OCI-LY1 (cell line): ENCODE measurements around the gene CACNA2D1.

ENCODE experiments used
- H2AFZ ChIP-seq: fragments of 200-600 bp; sonication (generic), shearing (Covaris generic); 2 replicates; pipeline ENCODE4 v1.6.0; 2014; ENCODE audit warnings: antibody characterized with exemption, mild to moderate bottlenecking, low read length
- H3F3A ChIP-seq: fragments of 200-600 bp; sonication (generic), shearing (Covaris generic); 2 replicates; pipeline ENCODE4 v1.6.0; 2014; ENCODE audit warnings: mild to moderate bottlenecking, antibody characterized with exemption, low read length, moderate library complexity; ENCODE audit not compliant: insufficient read depth
- H3K27ac ChIP-seq: fragments of 200-600 bp; sonication (generic); 2 replicates; pipeline ENCODE4 v1.5.1; 2014; ENCODE audit warnings: low read length, mixed run types, mild to moderate bottlenecking, low read depth; ENCODE audit not compliant: poor library complexity, severe bottlenecking
- H3K27me3 ChIP-seq: fragments of 200-600 bp; sonication (generic); 2 replicates; pipeline ENCODE4 v1.6.0; 2014; ENCODE audit warnings: antibody characterized with exemption, mild to moderate bottlenecking, low read length, moderate library complexity; ENCODE audit not compliant: insufficient read depth
- H3K36me3 ChIP-seq: fragments of 200-600 bp; sonication (generic); 2 replicates; pipeline ENCODE4 v1.6.1; 2014; ENCODE audit warnings: mild to moderate bottlenecking, antibody characterized with exemption, low read length, moderate library complexity, mixed read lengths; ENCODE audit not compliant: insufficient read depth
- H3K4me1 ChIP-seq: fragments of 200-600 bp; sonication (generic); 2 replicates; pipeline ENCODE4 v1.5.1; 2014; ENCODE audit warnings: mild to moderate bottlenecking, low read length, moderate library complexity; ENCODE audit not compliant: insufficient read depth, severe bottlenecking
- H3K4me2 ChIP-seq: fragments of 200-600 bp; sonication (generic), shearing (Covaris generic); 2 replicates; pipeline ENCODE4 v1.6.1; 2014; ENCODE audit warnings: low read length
- H3K4me3 ChIP-seq: fragments of 200-600 bp; sonication (generic); 2 replicates; pipeline ENCODE4 v1.5.1; 2014; ENCODE audit warnings: low read length, low read depth, mild to moderate bottlenecking, mixed read lengths; ENCODE audit not compliant: poor library complexity, severe bottlenecking
- H3K79me2 ChIP-seq: fragments of 200-600 bp; shearing (Covaris generic); 2 replicates; pipeline ENCODE4 v1.6.1; 2016; ENCODE audit warnings: mixed run types, low read length, mixed read lengths; ENCODE audit not compliant: insufficient read depth
- H3K9ac ChIP-seq: fragments of 200-600 bp; sonication (generic), shearing (Covaris generic); 2 replicates; pipeline ENCODE4 v1.6.1; 2014; ENCODE audit warnings: mild to moderate bottlenecking, low read length, mixed read lengths
- H3K9me2 ChIP-seq: fragments of 200-600 bp; sonication (generic), shearing (Covaris generic); 2 replicates; pipeline ENCODE4 v1.6.1; 2014; ENCODE audit warnings: low read depth, mild to moderate bottlenecking, low read length, mixed read lengths
- H3K9me3 ChIP-seq: fragments of 200-600 bp; shearing (Covaris generic); 2 replicates; pipeline ENCODE4 v1.6.1; 2014; ENCODE audit warnings: low read length, mixed read lengths
- H4K20me1 ChIP-seq: fragments of 200-600 bp; sonication (generic), shearing (Covaris generic); 2 replicates; pipeline ENCODE4 v1.6.0; 2016; ENCODE audit warnings: mild to moderate bottlenecking, low read length; ENCODE audit not compliant: insufficient read depth
- CTCF ChIP-seq: fragments of 200-600 bp; sonication (generic), shearing (Covaris generic); IDR thresholded peaks from 2 replicates; pipeline ENCODE4 v1.5.1; 2017; ENCODE audit warnings: mild to moderate bottlenecking, antibody characterized with exemption, low read length, moderate library complexity, mixed read lengths
- EZH2 ChIP-seq: fragments of 200-600 bp; sonication (generic), shearing (Covaris generic); IDR thresholded peaks from 2 replicates; pipeline ENCODE4 v1.8.0; 2017; ENCODE audit warnings: borderline replicate concordance, mixed run types, mild to moderate bottlenecking, antibody characterized with exemption, low read length, moderate library complexity, mixed read lengths

CACNA2D1 gene

GRCh38 chr7:82172017-82172416 lies 271.6 kb downstream of the CACNA2D1 start:
- Histone ChIP-seq H3K9ac (no peak overlapping the region), H3K79me2 (no peaks in the 10 kb centered on the region), H3F3A (no peaks in the 10 kb centered on the region), H3K4me3 (no peak overlapping the region), H3K27ac (no peak overlapping the region), H3K4me2 (no peak overlapping the region), H3K9me3 (no peaks in the 10 kb centered on the region), H3K9me2 (no peaks in the 10 kb centered on the region), H3K4me1 (no peaks in the 10 kb centered on the region), H3K27me3 (no peaks in the 10 kb centered on the region), H4K20me1 (no peaks in the 10 kb centered on the region), H2AFZ (no peak overlapping the region), H3K36me3 (no peaks in the 10 kb centered on the region)
- TF ChIP-seq CTCF (no peak; the same call in 1 of the 2 replicates), EZH2 (no peak)

GRCh38 chr7:82167558-82168314 lies 275.8 kb downstream of the CACNA2D1 start:
- Histone ChIP-seq H3K27me3 (no peaks in the 10 kb centered on the region), H3K9ac (no peak overlapping the region), H4K20me1 (no peaks in the 10 kb centered on the region), H3F3A (no peaks in the 10 kb centered on the region), H3K4me2 (no peak overlapping the region), H3K36me3 (no peaks in the 10 kb centered on the region), H3K4me1 (no peaks in the 10 kb centered on the region), H2AFZ (no peak overlapping the region), H3K79me2 (no peaks in the 10 kb centered on the region), H3K9me3 (no peaks in the 10 kb centered on the region), H3K4me3 (no peak overlapping the region), H3K27ac (no peak overlapping the region), H3K9me2 (no peaks in the 10 kb centered on the region)
- TF ChIP-seq EZH2 = no peak
- no peak for TF ChIP-seq CTCF

GRCh38 chr7:82166260-82167015 lies 277.1 kb downstream of the CACNA2D1 start:
- TF ChIP-seq CTCF = no peak
- TF ChIP-seq EZH2 = no peak
- no peaks in the 10 kb centered on the region for H4K20me1 ChIP-seq
- no peaks in the 10 kb centered on the region for H3K27me3 ChIP-seq
- H3F3A ChIP-seq = no peaks in the 10 kb centered on the region
- H3K9me3 ChIP-seq = no peaks in the 10 kb centered on the region
- no peaks in the 10 kb centered on the region for H3K36me3 ChIP-seq
- no peak overlapping the region for H3K4me3 ChIP-seq
- H3K79me2 ChIP-seq = no peaks in the 10 kb centered on the region
- no peak overlapping the region for H3K27ac ChIP-seq
- H2AFZ ChIP-seq = no peak overlapping the region
- no peak overlapping the region for H3K4me2 ChIP-seq
- no peak overlapping the region for H3K9ac ChIP-seq
- no peaks in the 10 kb centered on the region for H3K9me2 ChIP-seq
- no peaks in the 10 kb centered on the region for H3K4me1 ChIP-seq
